HG02981 (cell line): ENCODE results near the gene GARIN5B.

Source experiments
- ATAC-seq: cut with Tn5 transposase; IDR thresholded peaks from one replicate; pipeline ENCODE4 v1.9.1; 2021; ENCODE audit warnings: mild to moderate bottlenecking, moderate library complexity; ENCODE audit not compliant: unreplicated experiment

The GARIN5B gene

GRCh38 chr19:55325172-55325571 is 37.9 kb downstream of the GARIN5B start, which contains the start of gene TMEM150B:
Gene TMEM150B (minus strand): TSS chr19:55325341. CDS start chr19:55321036, 4,305 bp downstream.
- no peak for ATAC-seq

DNA sequence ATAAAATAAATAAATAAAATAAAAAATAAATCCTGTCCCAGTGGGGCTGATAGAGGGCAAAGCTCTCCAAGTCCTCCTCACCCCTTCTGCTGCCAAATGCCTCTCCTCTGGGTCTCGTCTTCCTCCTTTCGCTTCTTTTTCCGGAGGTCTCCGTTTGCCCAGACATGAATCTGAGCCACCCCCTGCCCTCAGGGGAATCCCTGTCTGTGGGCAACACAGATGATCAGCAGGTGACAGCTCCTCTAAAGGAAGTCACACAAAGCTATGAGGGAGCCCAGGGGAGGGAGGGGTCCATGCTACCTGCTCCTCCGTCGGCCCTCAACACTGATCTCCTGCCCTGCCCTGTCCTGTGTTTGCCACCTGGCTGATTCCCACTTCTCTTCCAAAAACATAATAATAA is 38.4 kb downstream of the GARIN5B start:
- no peak for ATAC-seq

GRCh38 chr19:55322204-55322885 is 40.7 kb downstream of the GARIN5B start:
- no peak for ATAC-seq

- ATAC-seq: no peak
These were observed 41.5 kb downstream of the GARIN5B start for GRCh38 chr19:55321466-55322137.

GRCh38 chr19:55320844-55321419 is 42.1 kb downstream of the GARIN5B start:
- no peak for ATAC-seq

DNA sequence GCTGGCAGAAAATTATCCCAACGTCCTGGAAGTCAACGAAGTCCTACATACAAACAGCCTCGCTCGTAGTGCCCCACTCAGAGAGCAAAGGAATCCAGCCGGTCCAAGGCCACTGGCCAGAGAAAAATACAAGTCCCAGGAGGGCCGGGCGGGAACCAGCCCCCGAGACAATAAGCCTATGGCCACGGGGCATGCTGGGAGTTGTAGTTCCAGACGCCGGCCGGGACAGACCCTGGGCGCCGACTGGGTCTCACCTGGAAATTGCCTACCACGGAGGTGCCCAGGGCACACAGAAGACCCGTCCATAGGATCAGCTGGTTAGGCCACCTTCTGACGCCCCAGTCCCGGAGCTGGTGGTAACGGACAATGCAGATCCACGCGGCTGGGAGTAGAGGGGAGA is 43.3 kb downstream of the GARIN5B start:
- ATAC-seq: no peak

DNA sequence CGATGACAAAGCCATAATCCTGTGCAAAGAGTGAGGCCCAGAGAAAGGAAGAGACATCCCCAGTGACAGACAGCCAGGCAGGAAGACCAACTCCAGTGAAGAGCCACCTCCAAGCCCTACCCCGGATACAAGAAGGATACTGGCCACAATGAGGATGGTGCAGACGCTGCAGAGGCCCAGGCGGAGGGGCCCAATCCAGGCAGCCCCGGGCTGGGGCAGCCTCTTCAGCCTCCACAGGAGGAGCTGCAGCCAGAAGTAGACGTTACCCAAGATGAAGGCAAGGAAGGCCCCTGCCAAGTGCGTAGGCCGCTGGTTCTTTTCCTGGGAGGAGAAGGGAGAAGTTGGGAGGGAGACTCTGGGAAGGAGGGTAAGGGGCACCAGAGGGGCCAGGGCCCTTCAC is 46.4 kb downstream of the GARIN5B start:
- no peak for ATAC-seq

GRCh38 chr19:55315956-55316525 is 47.0 kb downstream of the GARIN5B start:
- no peak for ATAC-seq

- no peak for ATAC-seq
These were observed 48.7 kb downstream of the GARIN5B start for GRCh38 chr19:55314396-55314795.

DNA sequence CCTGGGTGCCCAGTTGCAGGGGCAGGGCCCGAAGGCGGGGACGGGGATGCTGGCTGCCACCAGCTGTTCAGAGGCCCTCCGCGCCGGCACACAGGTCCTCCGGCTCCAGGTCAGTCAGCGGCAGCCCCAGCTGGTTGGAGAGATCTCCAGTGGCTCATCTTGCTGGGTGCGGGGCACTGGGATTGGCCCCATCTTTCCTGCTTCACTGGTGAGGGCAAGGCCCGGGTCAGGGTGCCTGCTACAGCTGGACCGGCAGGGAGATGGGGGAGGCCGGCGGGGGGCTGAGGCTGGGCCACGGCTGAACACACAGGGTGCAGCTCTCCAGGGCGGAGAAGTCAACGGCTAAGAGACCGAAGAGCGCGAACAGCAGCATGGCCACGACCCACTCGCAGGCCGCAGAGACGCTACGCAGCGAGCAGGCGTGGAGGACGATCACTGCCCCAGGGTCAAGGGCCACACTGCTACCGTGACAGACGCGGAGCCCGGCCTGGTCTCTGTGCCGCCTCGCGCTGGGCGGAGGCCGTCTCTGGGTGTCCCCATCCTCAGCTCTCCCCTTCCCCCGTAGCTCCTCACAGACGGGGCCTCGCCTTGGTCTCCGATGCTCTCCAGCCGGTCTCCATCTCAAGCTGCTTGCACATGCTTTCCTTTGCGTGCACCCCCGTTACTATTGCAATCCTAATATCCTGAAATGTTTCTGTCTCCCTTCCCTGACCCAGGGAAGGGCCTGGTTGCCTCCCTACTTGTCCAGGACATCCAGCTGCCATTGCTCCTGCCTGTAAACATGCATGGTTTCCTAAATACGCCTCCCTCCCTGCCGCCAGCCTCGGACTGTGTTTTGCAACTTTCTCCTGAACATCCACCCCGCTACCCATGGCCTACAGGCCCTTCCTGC is 50.2 kb downstream of the GARIN5B start:
- no peak for ATAC-seq

DNA sequence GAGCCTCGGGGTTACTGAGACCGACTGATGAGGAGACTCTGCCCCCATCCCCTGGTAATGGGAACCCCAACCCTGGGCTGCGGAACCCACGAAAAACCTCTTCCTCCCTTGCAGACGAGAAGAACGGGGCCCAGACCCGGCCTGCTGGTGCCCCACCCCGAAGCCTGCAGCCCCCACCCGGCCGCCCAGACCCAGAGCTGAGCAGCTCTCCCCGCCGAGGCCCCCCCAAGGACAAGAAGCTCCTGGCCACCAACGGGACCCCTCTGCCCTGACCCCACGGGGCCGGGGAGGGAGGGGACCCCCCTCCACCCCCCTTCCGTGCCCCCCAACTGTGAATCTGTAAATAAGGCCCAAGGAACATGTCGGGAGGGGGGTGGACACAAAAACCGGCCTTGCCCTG is 51.3 kb downstream of the GARIN5B start:
- ATAC-seq: no peak

- no peak for ATAC-seq
These were observed 51.7 kb downstream of the GARIN5B start for GRCh38 chr19:55311397-55311796.

DNA sequence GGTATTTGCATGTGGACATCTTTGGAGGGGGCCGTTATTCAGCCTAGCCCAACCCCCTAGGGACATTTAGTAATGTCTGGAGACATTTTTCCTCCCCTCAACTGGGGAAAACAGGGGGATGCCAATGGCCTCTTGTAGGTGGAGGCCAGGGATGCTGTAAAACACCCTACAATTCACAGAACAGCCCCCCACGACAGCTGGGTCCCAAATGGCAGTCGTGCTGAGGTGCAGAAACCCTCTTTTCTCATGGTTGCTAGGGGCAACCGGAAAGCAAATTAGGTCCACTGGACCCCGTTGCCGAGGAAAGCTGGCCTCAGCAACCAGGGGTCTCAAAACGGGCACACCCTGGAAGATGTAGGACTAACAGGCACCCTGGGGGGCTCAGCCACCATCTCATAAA is 52.6 kb downstream of the GARIN5B start:
- ATAC-seq: no peak

DNA sequence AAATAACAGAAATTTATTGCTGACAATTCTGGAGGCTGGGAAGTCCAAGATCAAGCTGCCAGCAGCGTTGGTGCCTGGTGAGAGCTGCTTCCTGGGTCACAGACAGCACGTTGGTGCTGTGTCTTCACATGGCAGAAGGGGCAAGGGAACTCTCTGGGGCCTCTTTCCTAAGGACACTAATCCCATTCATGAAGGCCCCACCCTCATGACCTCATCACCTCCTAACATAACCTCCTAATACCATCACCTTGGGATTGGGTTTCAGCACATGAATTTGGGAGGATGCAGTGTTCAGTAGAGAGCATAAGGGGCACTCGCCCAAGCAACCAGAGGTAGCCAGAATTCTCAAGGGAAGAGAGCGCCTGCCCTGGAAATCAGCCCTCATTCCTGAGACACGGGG is 53.6 kb downstream of the GARIN5B start:
- no peak for ATAC-seq

- no peak for ATAC-seq
These were observed 54.8 kb downstream of the GARIN5B start for GRCh38 chr19:55308281-55308680.

- no peak for ATAC-seq
These were observed 56.3 kb downstream of the GARIN5B start for GRCh38 chr19:55306712-55307111.

- no peak for ATAC-seq
These were observed 57.0 kb downstream of the GARIN5B start for GRCh38 chr19:55305983-55306562.

DNA sequence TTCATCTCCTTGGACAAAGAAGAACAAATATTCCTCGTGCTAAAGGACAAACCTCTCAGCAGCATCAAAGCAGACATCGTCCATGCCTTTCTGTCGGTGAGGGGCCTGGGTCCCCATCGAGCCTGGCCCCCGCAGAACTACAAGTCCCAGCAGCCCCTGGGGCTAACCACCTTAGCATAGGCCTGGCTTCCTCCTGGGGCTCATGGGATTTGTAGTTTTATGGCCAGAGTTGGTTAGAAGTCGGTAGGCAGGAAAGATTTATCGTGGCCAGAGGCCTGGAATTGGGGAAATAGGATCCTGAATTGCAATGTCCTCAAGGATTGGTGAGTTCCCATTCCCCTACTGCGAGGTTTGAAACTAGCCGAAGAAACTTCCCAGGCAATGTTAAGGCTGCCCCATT is 57.6 kb downstream of the GARIN5B start:
- no peak for ATAC-seq

DNA sequence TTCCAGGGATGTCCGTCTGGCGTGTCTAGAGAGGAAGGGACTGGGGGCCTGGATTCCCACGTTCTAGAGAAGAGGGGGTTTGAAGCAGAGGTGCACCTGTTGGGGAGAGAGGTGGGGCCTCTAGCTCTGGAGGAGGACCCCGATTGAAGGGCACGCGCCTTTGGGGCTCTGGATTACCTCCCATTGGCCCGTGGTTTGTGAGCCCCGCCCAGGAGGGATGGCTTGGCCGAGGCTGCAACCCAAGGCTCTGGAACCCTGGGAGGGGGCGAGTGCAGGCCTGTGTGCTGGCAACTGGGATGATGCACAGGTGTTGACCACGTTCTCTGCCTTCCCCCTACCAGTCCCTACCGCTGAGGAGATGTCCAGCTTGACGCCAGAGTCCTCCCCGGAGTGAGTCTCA is 58.1 kb downstream of the GARIN5B start:
- ATAC-seq: no peak
